Body of pancreas (tissue), 4 donors: ENCODE measurements around the gene AUNIP.

Experiments used
- POLR2A ChIP-seq, 3 donors: fragments of 450-650 bp; IDR thresholded peaks; one replicate each; pipeline ENCODE4 v1.6.1; 2016; ENCODE audit warnings: antibody characterized with exemption in 3 of 3, mild to moderate bottlenecking in 2 of 3
- TF ChIP-seq, protein P1 (sequence below), 7 experiments: fragments of 450-650 bp in 4 of 7; fragments of 200-600 bp in 3 of 7; sonication (generic) in 3 of 7; IDR thresholded peaks; one replicate each; pipeline ENCODE4 v1.5.1; 2016 to 2019; ENCODE audit warnings: antibody characterized with exemption in 7 of 7

DNA sequence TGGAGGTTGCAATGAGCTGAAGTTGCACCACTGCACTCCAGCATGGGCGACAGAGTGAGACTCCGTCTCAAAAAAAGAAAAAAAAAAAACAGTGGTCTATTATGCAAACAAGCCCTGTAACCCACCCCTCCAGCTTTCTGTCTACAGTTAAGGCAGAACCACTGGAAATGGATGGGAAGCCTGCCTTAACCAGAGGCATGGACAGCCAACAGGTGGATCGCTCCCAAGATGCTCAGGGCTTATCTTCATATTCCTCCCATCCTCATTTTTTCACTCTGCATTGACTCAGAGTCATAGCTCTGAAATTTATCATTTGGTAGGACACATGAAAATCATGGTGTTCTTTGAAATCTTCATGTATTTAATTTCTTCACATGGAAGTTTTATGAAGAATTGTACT, 30.8 kb downstream of the AUNIP start:
- TF ChIP-seq, protein P1, sequence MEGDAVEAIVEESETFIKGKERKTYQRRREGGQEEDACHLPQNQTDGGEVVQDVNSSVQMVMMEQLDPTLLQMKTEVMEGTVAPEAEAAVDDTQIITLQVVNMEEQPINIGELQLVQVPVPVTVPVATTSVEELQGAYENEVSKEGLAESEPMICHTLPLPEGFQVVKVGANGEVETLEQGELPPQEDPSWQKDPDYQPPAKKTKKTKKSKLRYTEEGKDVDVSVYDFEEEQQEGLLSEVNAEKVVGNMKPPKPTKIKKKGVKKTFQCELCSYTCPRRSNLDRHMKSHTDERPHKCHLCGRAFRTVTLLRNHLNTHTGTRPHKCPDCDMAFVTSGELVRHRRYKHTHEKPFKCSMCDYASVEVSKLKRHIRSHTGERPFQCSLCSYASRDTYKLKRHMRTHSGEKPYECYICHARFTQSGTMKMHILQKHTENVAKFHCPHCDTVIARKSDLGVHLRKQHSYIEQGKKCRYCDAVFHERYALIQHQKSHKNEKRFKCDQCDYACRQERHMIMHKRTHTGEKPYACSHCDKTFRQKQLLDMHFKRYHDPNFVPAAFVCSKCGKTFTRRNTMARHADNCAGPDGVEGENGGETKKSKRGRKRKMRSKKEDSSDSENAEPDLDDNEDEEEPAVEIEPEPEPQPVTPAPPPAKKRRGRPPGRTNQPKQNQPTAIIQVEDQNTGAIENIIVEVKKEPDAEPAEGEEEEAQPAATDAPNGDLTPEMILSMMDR (IDR thresholded peaks at IDR 0.05), result no peak
- no peak for TF ChIP-seq POLR2A (IDR thresholded peaks at IDR 0.05)
